Mesothelial cell of epicardium (in vitro differentiated cells): ENCODE results near the gene TBC1D9B. TPM values are rescaled to one million over a fixed set of nuclear protein-coding genes. Genes with fewer than 3 reads are reported as not detected.

Experiments used
- DNase-seq, 2 experiments: peaks; one replicate each; pipeline ENCODE4 v3.0.0; 2021; ENCODE audit warnings: low spot score in 2 of 2; ENCODE audit not compliant: unreplicated experiment in 2 of 2
- H3K27ac Mint-ChIP-seq: 2 replicates; pipeline ENCODE4 v1.8.0; 2021; ENCODE audit warnings: mixed read lengths
- H3K27me3 Mint-ChIP-seq: 2 replicates; pipeline ENCODE4 v1.8.0; 2021; ENCODE audit warnings: low read depth, mixed read lengths
- H3K36me3 Mint-ChIP-seq: 2 replicates; pipeline ENCODE4 v1.8.0; 2021; ENCODE audit warnings: mixed read lengths
- H3K4me1 Mint-ChIP-seq: 2 replicates; pipeline ENCODE4 v1.8.0; 2021; ENCODE audit warnings: mixed read lengths
- H3K4me3 Mint-ChIP-seq: 2 replicates; pipeline ENCODE4 v1.8.0; 2021; ENCODE audit warnings: mild to moderate bottlenecking, moderate library complexity, mixed read lengths
- H3K9me3 Mint-ChIP-seq: 2 replicates; pipeline ENCODE4 v1.8.0; 2021; ENCODE audit warnings: mixed read lengths
- CTCF ChIP-seq: fragments of 200-600 bp; sonication (generic); IDR thresholded peaks from one replicate; pipeline ENCODE4 v1.5.0; 2021; ENCODE audit warnings: antibody characterized with exemption; ENCODE audit not compliant: unreplicated experiment
- total RNA-seq: library from RNA; stranded (reverse); gene quantifications from 3 replicates; pipeline ENCODE4 v1.2.1, GENCODE V29; 2021

Gene TBC1D9B
- total RNA-seq, 1 donor from 2014 or later: 139 TPM

DNA sequence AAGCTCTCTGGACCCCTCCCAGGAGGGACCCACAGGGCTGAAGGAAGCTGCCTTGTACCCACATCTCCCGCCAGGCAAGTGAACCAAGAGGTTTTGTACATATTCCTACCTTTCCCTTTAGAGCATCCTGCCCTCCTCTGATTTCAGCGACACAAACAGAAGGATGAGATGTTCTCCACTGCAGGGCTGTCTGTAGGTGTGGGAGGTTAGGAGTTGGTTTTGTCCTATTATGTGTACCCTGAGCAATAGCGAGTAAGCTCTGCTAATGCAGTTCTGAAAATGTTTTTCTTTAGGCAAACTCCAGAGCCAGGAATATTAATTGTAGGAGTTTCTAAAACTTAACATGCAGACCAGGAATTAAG lies 74.0 kb downstream of the TBC1D9B start:
- DNase-seq: no peak
- no peak for TF ChIP-seq CTCF
- H3K27me3 Mint-ChIP-seq: no peaks in the 10 kb centered on the region
- no peak overlapping the region for H3K27ac Mint-ChIP-seq
- peaks cover 64% of the 10 kb centered on the region for H3K36me3 Mint-ChIP-seq
- H3K4me1 Mint-ChIP-seq: no peaks in the 10 kb centered on the region
- peaks cover 16% of the 10 kb centered on the region for H3K9me3 Mint-ChIP-seq
- H3K4me3 Mint-ChIP-seq: no peak overlapping the region

DNA sequence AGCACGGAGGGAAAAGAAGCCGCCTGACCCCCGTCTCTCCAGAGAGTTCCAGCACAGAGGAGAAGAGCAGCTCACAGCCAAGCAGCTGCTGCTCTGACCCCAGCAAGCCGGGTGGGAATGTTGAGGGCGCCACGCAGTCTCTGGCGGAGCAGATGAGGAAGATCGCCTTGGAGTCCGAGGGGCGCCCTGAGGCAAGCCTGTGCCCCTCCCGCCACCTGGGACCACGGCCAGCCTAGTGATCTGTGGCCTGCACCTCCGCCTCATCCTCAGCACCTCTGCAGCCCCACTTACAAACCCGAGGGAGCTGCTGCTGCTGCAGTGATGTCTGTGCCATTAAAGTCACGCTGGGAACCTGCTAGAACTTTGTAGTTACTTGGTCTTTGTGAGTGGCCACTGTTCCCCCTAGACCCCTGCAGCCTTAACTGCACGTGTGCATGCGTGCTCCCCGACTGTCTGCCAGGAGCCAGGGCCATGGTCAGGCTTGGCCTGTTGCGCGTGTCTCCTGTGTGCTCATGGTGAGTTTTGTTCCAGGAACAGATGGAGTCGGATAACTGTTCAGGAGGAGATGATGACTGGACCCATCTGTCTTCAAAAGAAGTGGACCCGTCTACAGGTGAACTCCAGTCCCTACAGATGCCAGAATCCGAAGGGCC lies 74.5 kb downstream of the TBC1D9B start:
- H3K4me1 Mint-ChIP-seq: no peaks in the 10 kb centered on the region
- TF ChIP-seq CTCF: no peak
- H3K9me3 Mint-ChIP-seq: peaks cover 16% of the 10 kb centered on the region
- no peak overlapping the region for H3K27ac Mint-ChIP-seq
- no peaks in the 10 kb centered on the region for H3K27me3 Mint-ChIP-seq
- no peak for DNase-seq
- H3K36me3 Mint-ChIP-seq: peaks cover 67% of the 10 kb centered on the region
- no peak overlapping the region for H3K4me3 Mint-ChIP-seq

- Mint-ChIP-seq H3K27ac (no peak overlapping the region), H3K4me1 (no peaks in the 10 kb centered on the region), H3K9me3 (peaks cover 16% of the 10 kb centered on the region), H3K36me3 (peaks cover 74% of the 10 kb centered on the region), H3K4me3 (no peak overlapping the region), H3K27me3 (no peaks in the 10 kb centered on the region)
- no peak for DNase-seq
- TF ChIP-seq CTCF: no peak
Observed at GRCh38 chr5:179832039-179832745, 75.5 kb downstream of the TBC1D9B start.

DNA sequence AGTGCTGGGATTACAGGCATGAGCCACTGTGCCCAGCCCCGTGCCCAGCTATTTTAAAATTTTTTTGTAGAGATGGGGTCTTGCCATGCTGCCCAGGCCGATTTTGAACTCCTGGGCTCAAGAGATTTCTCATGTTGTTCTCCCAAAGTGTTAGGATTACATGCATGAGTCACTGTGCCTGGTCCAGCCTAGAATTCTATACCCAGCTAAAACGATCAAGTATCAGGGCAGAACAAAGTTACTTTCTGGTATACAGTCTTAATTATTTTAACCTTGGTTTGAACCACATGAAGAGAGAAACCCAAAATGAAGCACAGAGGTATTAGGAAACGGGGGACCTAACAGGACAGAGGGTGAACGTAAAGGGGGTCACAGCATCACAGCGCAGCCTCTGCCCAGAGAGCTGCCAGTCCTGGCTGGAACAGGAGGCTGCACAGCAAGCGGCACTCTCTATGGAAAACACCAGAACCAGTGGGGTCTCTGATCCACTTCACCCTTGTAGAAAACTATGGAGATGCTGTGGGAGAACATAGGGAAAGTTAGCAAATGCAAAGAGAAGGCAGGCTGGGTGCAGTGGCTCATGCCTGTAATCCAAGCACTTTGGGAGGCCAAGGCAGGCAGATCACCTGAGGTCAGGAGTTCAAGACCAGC lies 76.8 kb downstream of the TBC1D9B start:
- Mint-ChIP-seq H3K9me3 (peaks cover 16% of the 10 kb centered on the region), H3K4me3 (no peak overlapping the region), H3K4me1 (no peaks in the 10 kb centered on the region), H3K36me3 (peaks cover 66% of the 10 kb centered on the region), H3K27ac (no peak overlapping the region), H3K27me3 (no peaks in the 10 kb centered on the region)
- no peak for TF ChIP-seq CTCF
- no peak for DNase-seq

DNA sequence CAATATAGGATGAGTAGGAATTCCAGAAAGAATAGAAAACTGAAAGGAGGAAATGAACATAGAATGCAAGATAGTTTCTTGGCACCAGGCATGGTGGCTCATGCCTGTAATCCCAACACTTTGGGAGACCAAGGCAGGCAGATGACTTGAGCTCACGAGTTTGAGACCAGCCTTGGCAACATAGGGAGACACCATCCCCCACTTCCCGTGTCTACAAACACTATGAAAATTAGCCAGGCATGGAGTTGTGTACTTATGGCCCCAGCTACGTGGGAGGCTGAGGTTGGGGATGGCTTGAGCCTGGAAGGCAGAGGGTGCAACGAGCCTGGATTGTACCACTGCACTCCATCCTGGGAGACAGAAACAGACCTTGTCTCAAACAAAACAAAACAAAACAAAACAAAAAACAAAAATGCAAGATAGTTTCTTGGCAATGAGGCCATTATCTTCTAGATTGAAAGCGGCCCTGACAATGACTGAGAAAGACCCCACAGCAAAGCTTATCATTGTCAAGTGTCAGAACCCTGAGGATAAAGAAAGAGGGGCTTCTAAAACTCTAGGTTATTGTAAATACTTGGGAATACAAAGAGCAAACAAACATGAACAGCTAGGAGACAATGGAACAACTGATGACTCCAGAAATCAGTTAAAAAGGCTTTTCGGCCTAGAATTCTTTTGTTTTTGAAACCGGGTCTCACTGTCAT lies 77.8 kb downstream of the TBC1D9B start:
- no peak for TF ChIP-seq CTCF
- Mint-ChIP-seq H3K27ac (no peak overlapping the region), H3K36me3 (peaks cover 70% of the 10 kb centered on the region), H3K4me1 (no peaks in the 10 kb centered on the region), H3K27me3 (no peaks in the 10 kb centered on the region), H3K9me3 (peaks cover 16% of the 10 kb centered on the region), H3K4me3 (no peak overlapping the region)
- no peak for DNase-seq
